ENCODE measurements around the gene EMILIN2.

DNA sequence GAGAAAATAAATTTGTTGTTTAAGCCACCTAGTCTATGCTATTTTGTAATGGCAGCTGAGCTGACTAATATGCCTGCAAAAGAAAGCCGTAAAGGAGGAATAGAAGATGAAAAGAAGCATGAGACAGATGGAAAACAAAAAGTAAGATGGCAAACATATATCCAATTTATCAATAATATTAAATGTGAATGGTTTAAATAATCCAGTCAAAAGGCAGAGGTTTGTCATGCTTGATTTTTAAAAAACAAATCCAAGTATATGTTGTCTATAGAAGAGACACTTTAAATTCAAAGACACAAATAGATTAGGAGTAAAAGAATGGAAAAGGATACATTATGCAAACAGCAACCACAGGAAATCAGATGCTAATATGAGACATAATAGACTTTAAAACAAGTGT, 35.4 kb upstream of the EMILIN2 start:
- no peak for TF ChIP-seq POLR2A (IDR thresholded peaks at IDR 0.05)
- TF ChIP-seq, protein P1, sequence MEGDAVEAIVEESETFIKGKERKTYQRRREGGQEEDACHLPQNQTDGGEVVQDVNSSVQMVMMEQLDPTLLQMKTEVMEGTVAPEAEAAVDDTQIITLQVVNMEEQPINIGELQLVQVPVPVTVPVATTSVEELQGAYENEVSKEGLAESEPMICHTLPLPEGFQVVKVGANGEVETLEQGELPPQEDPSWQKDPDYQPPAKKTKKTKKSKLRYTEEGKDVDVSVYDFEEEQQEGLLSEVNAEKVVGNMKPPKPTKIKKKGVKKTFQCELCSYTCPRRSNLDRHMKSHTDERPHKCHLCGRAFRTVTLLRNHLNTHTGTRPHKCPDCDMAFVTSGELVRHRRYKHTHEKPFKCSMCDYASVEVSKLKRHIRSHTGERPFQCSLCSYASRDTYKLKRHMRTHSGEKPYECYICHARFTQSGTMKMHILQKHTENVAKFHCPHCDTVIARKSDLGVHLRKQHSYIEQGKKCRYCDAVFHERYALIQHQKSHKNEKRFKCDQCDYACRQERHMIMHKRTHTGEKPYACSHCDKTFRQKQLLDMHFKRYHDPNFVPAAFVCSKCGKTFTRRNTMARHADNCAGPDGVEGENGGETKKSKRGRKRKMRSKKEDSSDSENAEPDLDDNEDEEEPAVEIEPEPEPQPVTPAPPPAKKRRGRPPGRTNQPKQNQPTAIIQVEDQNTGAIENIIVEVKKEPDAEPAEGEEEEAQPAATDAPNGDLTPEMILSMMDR (IDR thresholded peaks at IDR 0.05), result no peak
